ENCODE measurements around the gene ERBB2.

The ERBB2 gene

DNA sequence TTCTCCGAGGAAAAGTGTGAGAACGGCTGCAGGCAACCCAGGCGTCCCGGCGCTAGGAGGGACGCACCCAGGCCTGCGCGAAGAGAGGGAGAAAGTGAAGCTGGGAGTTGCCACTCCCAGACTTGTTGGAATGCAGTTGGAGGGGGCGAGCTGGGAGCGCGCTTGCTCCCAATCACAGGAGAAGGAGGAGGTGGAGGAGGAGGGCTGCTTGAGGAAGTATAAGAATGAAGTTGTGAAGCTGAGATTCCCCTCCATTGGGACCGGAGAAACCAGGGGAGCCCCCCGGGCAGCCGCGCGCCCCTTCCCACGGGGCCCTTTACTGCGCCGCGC, at the start of gene ERBB2:
ERBB2 (plus strand) TSS at position 247 of the 330 bp plus-strand sequence. CDS start 175 bp downstream, outside the sequence.
- H3K36me3 Mint-ChIP-seq: no peaks in the 10 kb centered on the region
- no peak within 1 kb of the TSS for H3K27ac Mint-ChIP-seq
- peaks cover 17% of the 10 kb centered on the region for H3K4me1 Mint-ChIP-seq
- DNase-seq (ENCODE audit: low spot score in 2 of 2) (no peak), ATAC-seq (no peak)
- H3K9me3 Mint-ChIP-seq: no peaks in the 10 kb centered on the region
- peak within 1 kb of the TSS; percentile 33 for H3K4me3 Mint-ChIP-seq

DNA sequence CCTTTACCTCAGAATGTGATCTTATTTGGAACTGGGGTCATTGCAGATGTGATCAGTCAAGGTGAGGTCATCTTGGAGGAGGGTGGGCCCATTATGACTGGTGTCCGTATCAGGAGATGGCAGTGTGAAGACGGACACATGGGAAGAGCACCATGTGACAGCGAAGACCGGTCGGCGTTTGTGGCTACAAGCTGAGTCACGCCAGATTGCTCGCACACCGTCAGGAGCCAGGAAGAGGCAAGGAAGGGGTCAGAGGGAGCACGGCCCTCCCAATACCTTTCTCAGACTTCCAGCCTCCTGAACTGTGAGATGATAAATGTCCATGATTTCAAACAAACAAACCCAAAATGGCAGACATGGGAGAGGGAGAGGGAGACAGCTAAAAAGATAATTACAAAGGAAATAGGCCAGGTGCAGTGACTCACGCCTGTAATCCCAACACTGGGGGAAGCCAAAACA, 49.7 kb upstream of the ERBB2 start:
- H3K27ac Mint-ChIP-seq: peak overlapping the region; percentile 69
- H3K4me1 Mint-ChIP-seq: peaks cover 50% of the 10 kb centered on the region
- H3K36me3 Mint-ChIP-seq: peaks cover 27% of the 10 kb centered on the region
- no peak overlapping the region for H3K4me3 Mint-ChIP-seq
- ATAC-seq: no peak
- H3K9me3 Mint-ChIP-seq: no peaks in the 10 kb centered on the region
- DNase-seq (ENCODE audit: low spot score in 2 of 2): no peak

GRCh38 chr17:39651923-39652586, 47.8 kb upstream of the ERBB2 start:
- peaks cover 50% of the 10 kb centered on the region for H3K4me1 Mint-ChIP-seq
- H3K9me3 Mint-ChIP-seq: no peaks in the 10 kb centered on the region
- H3K36me3 Mint-ChIP-seq: peaks cover 38% of the 10 kb centered on the region
- ATAC-seq (no peak), DNase-seq (ENCODE audit: low spot score in 2 of 2) (no peak)
- no peak overlapping the region for H3K4me3 Mint-ChIP-seq
- peak overlapping the region; percentile 69 for H3K27ac Mint-ChIP-seq

GRCh38 chr17:39652587-39653315, 47.1 kb upstream of the ERBB2 start:
- no peak for DNase-seq (ENCODE audit: low spot score in 2 of 2)
- Mint-ChIP-seq H3K27ac (peak overlapping the region; percentile 69), H3K4me3 (no peak overlapping the region), H3K4me1 (peaks cover 50% of the 10 kb centered on the region), H3K36me3 (peaks cover 45% of the 10 kb centered on the region), H3K9me3 (no peaks in the 10 kb centered on the region)
- peak; percentile 19 for ATAC-seq

GRCh38 chr17:39653316-39653661, 46.6 kb upstream of the ERBB2 start:
- H3K27ac Mint-ChIP-seq: peak overlapping the region; percentile 63
- no peaks in the 10 kb centered on the region for H3K9me3 Mint-ChIP-seq
- DNase-seq (ENCODE audit: low spot score in 2 of 2) (no peak), ATAC-seq (peak; percentile 9)
- H3K4me1 Mint-ChIP-seq: peaks cover 50% of the 10 kb centered on the region
- no peak overlapping the region for H3K4me3 Mint-ChIP-seq
- H3K36me3 Mint-ChIP-seq: peaks cover 51% of the 10 kb centered on the region

DNA sequence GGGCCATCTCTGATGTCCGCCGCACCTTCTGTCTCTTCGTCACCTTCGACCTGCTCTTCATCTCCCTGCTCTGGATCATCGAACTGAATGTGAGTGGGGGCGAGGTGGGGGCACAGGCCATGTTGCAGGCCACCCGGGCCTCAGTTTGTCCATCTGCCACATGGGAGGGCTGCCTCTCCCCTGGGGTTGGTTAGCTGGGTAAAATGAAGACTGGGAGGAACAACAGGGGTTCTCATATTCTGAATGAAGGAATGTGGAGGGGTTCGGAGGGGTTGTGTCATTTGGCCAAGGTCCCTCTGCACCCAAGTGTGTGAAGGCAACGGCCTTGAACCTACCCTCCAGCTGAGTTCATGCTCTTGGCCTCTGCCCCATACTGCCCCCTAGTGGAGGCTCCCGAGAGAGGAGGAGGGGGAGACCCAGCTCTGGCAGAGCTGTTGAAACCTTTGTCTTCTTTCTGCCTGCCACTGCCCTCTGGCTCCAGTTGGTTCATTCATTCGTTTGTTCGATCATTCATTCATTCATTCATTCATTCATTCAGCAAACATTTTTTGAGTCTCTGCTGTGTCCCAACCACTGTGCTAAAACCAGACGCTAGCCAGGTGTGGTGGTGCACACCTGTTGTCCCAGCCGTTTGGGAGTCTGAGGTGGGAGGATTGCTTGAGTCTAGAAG, 46.1 kb upstream of the ERBB2 start:
- peaks cover 45% of the 10 kb centered on the region for H3K4me1 Mint-ChIP-seq
- no peak overlapping the region for H3K4me3 Mint-ChIP-seq
- ATAC-seq (peak; percentile 87), DNase-seq (ENCODE audit: low spot score in 2 of 2) (peak; percentile 80 to 94)
- H3K27ac Mint-ChIP-seq: peak overlapping the region; percentile 63
- peaks cover 55% of the 10 kb centered on the region for H3K36me3 Mint-ChIP-seq
- no peaks in the 10 kb centered on the region for H3K9me3 Mint-ChIP-seq

GRCh38 chr17:39655105-39655504, 44.8 kb upstream of the ERBB2 start:
- Mint-ChIP-seq H3K4me3 (no peak overlapping the region), H3K4me1 (peaks cover 41% of the 10 kb centered on the region), H3K27ac (peak overlapping the region; percentile 77), H3K9me3 (no peaks in the 10 kb centered on the region), H3K36me3 (peaks cover 48% of the 10 kb centered on the region)
- no peak for DNase-seq (ENCODE audit: low spot score in 2 of 2)
- ATAC-seq: no peak

- H3K9me3 Mint-ChIP-seq: no peaks in the 10 kb centered on the region
- H3K4me3 Mint-ChIP-seq: no peak overlapping the region
- H3K36me3 Mint-ChIP-seq: peaks cover 53% of the 10 kb centered on the region
- H3K27ac Mint-ChIP-seq: peak overlapping the region; percentile 64
- peaks cover 10% of the 10 kb centered on the region for H3K4me1 Mint-ChIP-seq
- ATAC-seq: no peak
- DNase-seq (ENCODE audit: low spot score in 2 of 2): no peak
Measured at GRCh38 chr17:39658346-39658745, 41.5 kb upstream of the ERBB2 start.

- Mint-ChIP-seq H3K27ac (peak overlapping the region; percentile 64), H3K4me1 (peaks cover 6% of the 10 kb centered on the region), H3K4me3 (no peak overlapping the region), H3K36me3 (peaks cover 50% of the 10 kb centered on the region), H3K9me3 (no peaks in the 10 kb centered on the region)
- no peak for DNase-seq (ENCODE audit: low spot score in 2 of 2)
- ATAC-seq: no peak
Measured at GRCh38 chr17:39658760-39659159, 41.1 kb upstream of the ERBB2 start.

DNA sequence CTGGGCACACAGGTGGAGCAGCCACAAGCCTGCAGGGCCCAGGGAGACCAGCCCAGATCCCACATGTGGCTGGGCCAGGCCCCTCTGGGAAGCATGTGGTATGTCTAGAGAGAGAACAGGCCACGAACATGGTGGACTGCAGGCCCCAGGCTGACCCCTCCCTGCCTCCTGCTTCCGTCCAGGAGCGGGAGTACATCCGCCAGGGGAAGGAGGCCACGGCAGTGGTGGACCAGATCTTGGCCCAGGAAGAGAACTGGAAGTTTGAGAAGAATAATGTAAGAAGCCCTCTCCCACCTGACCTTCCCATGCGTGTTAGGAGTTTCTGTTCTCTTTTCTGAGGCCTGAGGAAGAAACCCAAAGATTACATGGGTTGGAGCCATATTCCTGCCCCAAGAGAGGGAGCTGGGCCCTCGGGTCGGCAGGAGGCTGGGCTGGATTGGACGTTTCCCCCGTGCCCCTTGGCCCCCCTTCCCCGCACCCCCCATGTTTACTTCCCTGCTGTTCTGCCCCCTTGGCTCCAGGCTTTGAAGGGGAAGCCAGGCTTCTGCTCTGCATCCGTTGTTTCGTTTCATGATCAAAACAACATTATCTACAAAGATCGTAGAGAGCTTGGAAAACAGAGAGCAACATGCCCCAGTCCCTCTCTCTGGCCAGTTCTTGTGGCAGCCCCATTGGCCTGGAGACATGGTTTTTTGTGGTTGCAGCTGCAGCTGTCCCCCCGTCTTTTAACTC, 40.4 kb upstream of the ERBB2 start:
- Mint-ChIP-seq H3K4me3 (no peak overlapping the region), H3K36me3 (peaks cover 47% of the 10 kb centered on the region), H3K27ac (no peak overlapping the region), H3K4me1 (peaks cover 4% of the 10 kb centered on the region), H3K9me3 (no peaks in the 10 kb centered on the region)
- ATAC-seq: no peak
- no peak for DNase-seq (ENCODE audit: low spot score in 2 of 2)

DNA sequence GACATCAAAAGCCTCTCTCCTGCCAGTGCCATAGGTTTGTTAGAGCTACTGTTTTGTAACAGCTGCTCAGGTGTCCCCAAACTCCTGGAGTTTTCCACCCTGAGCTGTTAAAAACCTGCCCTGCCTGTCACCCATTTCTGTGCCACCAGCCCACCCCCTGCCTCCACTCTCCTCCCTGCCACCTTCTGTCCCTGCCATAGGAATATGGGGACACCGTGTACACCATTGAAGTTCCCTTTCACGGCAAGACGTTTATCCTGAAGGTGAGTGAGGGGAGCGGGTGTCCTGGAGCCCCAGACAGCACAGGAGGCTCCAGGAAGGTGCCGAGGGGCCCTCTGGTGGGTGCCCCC, 39.9 kb upstream of the ERBB2 start:
- H3K4me3 Mint-ChIP-seq: no peak overlapping the region
- DNase-seq (ENCODE audit: low spot score in 2 of 2) (no peak), ATAC-seq (no peak)
- H3K36me3 Mint-ChIP-seq: peaks cover 51% of the 10 kb centered on the region
- H3K27ac Mint-ChIP-seq: no peak overlapping the region
- H3K4me1 Mint-ChIP-seq: peaks cover 4% of the 10 kb centered on the region
- no peaks in the 10 kb centered on the region for H3K9me3 Mint-ChIP-seq

- Mint-ChIP-seq H3K9me3 (no peaks in the 10 kb centered on the region), H3K36me3 (peaks cover 47% of the 10 kb centered on the region), H3K4me1 (peaks cover under 1% of the 10 kb centered on the region), H3K27ac (no peak overlapping the region), H3K4me3 (no peak overlapping the region)
- no peak for ATAC-seq
- DNase-seq (ENCODE audit: low spot score in 2 of 2): no peak
Measured at GRCh38 chr17:39660397-39661385, 39.2 kb upstream of the ERBB2 start.

- H3K36me3 Mint-ChIP-seq: peaks cover 41% of the 10 kb centered on the region
- no peak overlapping the region for H3K27ac Mint-ChIP-seq
- peaks cover 5% of the 10 kb centered on the region for H3K4me1 Mint-ChIP-seq
- H3K4me3 Mint-ChIP-seq: no peak overlapping the region
- ATAC-seq: no peak
- no peaks in the 10 kb centered on the region for H3K9me3 Mint-ChIP-seq
- no peak for DNase-seq (ENCODE audit: low spot score in 2 of 2)
Measured at GRCh38 chr17:39661744-39662541, 37.9 kb upstream of the ERBB2 start.
